NCI-H82 (cell line): Measurements from ENCODE around the gene KRTAP19-3.
A peak's percentile ranks its signal among the peaks of the same experiment; 100 is the strongest.

Experiments used
- DNase-seq: peaks from one replicate; lab custom pipeline; 2025; lab: John Stamatoyannopoulos, UW

Gene KRTAP19-3

GRCh38 chr21:30491963-30492428, at the start of gene KRTAP19-3:
KRTAP19-3 (minus strand) TSS chr21:30492013; CDS start chr21:30491957, 56 bp downstream.
- DNase-seq = no peak

- no peak for DNase-seq
Measured at GRCh38 chr21:30518876-30519275, 27.1 kb upstream of the KRTAP19-3 start.

- no peak for DNase-seq
Measured at GRCh38 chr21:30515681-30516080, 23.9 kb upstream of the KRTAP19-3 start.

- peak; percentile 13 for DNase-seq
Measured at GRCh38 chr21:30505621-30506205, 13.9 kb upstream of the KRTAP19-3 start.

- no peak for DNase-seq
Measured at GRCh38 chr21:30502041-30502440, 10.2 kb upstream of the KRTAP19-3 start, which contains the start of gene KRTAP19-5. KRTAP19-5 (minus strand) TSS chr21:30502141; CDS start chr21:30502090, 51 bp downstream.

- no peak for DNase-seq
Measured at GRCh38 chr21:30497065-30497464, 5.3 kb upstream of the KRTAP19-3 start, which contains the start of gene KRTAP19-4. KRTAP19-4 (minus strand) TSS chr21:30497165; CDS start chr21:30497110, 55 bp downstream.

GRCh38 chr21:30487336-30487735, 4.5 kb downstream of the KRTAP19-3 start, which contains the start of gene KRTAP19-2:
KRTAP19-2 (minus strand) TSS chr21:30487436; CDS start chr21:30487348, 88 bp downstream.
- DNase-seq = no peak

- DNase-seq = no peak
Measured at GRCh38 chr21:30486180-30486579, 5.6 kb downstream of the KRTAP19-3 start.

GRCh38 chr21:30482130-30482529, 9.7 kb downstream of the KRTAP19-3 start:
- no peak for DNase-seq

GRCh38 chr21:30480145-30480544, 11.7 kb downstream of the KRTAP19-3 start, which contains the start of gene KRTAP19-1:
KRTAP19-1 (minus strand) TSS chr21:30480367; CDS start chr21:30480317, 50 bp downstream.
- no peak for DNase-seq

GRCh38 chr21:30479259-30479658, 12.6 kb downstream of the KRTAP19-3 start:
- no peak for DNase-seq

GRCh38 chr21:30478004-30478403, 13.8 kb downstream of the KRTAP19-3 start:
- DNase-seq = no peak

GRCh38 chr21:30468900-30469714, 22.7 kb downstream of the KRTAP19-3 start:
- DNase-seq = no peak

- peak; percentile 55 for DNase-seq
Measured at GRCh38 chr21:30463713-30464112, 28.1 kb downstream of the KRTAP19-3 start.

- no peak for DNase-seq
Measured at GRCh38 chr21:30448514-30448913, 43.3 kb downstream of the KRTAP19-3 start.

GRCh38 chr21:30447056-30447455, 44.8 kb downstream of the KRTAP19-3 start:
- DNase-seq = no peak

GRCh38 chr21:30444204-30444603, 47.6 kb downstream of the KRTAP19-3 start:
- DNase-seq = no peak

GRCh38 chr21:30443226-30443625, 48.6 kb downstream of the KRTAP19-3 start:
- DNase-seq = no peak
